Measurements from ENCODE around the gene FTCD.

DNA sequence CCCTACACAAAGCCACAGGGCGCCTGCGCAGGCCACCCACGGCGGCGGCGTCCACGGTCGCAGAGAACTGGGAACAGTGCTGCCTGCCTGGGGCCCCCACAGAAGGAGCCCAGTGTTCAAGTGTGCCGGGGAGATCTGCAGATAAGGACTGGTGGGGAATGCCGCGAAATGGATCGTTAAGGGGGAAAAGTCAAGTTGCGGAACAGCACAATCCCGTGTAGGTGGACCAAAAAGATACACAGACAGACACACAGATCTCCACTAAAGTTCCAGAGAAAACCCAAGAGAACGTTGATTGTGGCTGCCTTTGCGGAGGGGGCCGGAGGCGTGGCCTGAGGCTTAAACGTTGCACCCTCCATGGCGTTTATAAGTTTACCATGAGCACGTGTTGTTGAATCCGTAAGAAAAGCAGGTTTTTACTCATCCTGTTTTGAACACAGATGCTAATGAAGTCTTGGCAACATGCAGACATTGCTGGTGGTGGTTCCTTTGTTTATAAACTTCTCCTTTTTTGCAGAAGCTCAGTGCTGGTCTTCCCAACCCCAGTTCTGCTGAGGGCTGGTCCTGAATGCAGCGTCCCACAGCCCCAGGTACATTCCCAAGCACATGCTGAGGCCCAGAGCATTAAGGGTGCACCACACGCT lies 24.8 kb upstream of the FTCD start:
- TF ChIP-seq, protein P1, sequence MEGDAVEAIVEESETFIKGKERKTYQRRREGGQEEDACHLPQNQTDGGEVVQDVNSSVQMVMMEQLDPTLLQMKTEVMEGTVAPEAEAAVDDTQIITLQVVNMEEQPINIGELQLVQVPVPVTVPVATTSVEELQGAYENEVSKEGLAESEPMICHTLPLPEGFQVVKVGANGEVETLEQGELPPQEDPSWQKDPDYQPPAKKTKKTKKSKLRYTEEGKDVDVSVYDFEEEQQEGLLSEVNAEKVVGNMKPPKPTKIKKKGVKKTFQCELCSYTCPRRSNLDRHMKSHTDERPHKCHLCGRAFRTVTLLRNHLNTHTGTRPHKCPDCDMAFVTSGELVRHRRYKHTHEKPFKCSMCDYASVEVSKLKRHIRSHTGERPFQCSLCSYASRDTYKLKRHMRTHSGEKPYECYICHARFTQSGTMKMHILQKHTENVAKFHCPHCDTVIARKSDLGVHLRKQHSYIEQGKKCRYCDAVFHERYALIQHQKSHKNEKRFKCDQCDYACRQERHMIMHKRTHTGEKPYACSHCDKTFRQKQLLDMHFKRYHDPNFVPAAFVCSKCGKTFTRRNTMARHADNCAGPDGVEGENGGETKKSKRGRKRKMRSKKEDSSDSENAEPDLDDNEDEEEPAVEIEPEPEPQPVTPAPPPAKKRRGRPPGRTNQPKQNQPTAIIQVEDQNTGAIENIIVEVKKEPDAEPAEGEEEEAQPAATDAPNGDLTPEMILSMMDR (IDR thresholded peaks at IDR 0.05) = no peak
- TF ChIP-seq POLR2A (IDR thresholded peaks at IDR 0.05) = no peak

All from right lobe of liver (tissue), 4 donors.